H1 (cell line): ENCODE results near the gene ZNF768. TPM values are rescaled to one million over a fixed set of nuclear protein-coding genes. Genes with fewer than 3 reads are reported as not detected.

Experiments
- CEBPB ChIP-seq: IDR thresholded peaks from 2 replicates; pipeline ENCODE4 v1.6.1; 2012; ENCODE audit warnings: low read depth, low read length
- CTBP2 ChIP-seq: IDR thresholded peaks from 2 replicates; pipeline ENCODE4 v1.7.0; 2011; ENCODE audit warnings: borderline replicate concordance, mild to moderate bottlenecking, moderate library complexity, mixed read lengths, low read length; ENCODE audit not compliant: insufficient read depth, insufficient read length
- EP300 ChIP-seq, 2 experiments: IDR thresholded peaks; 1 replicate in 1 of 2; 2 replicates in 1 of 2; pipeline ENCODE4 v1.6.1; 2011 to 2012; ENCODE audit warnings: low read depth in 2 of 2, low read length in 2 of 2, mild to moderate bottlenecking in 2 of 2, borderline replicate concordance in 1 of 2, inconsistent platforms in 1 of 2, moderate library complexity in 1 of 2
- KDM5A ChIP-seq: fragments of 200-600 bp; IDR thresholded peaks from 2 replicates; pipeline ENCODE4 v1.7.1; 2012; ENCODE audit warnings: mild to moderate bottlenecking, low read length, inconsistent platforms, mixed read lengths
- POLR2AphosphoS5 ChIP-seq: IDR thresholded peaks from 2 replicates; pipeline ENCODE4 v1.6.1; 2011; ENCODE audit warnings: low read depth, low read length
- RBBP5 ChIP-seq: IDR thresholded peaks from 2 replicates; pipeline ENCODE4 v1.7.1; 2012; ENCODE audit warnings: low read depth, mild to moderate bottlenecking, inconsistent platforms, low read length, moderate library complexity, borderline replicate concordance
- TAF7 ChIP-seq: optimal IDR thresholded peaks from 2 replicates; pipeline ENCODE3; 2011; ENCODE audit warnings: low read depth, mild to moderate bottlenecking, inconsistent platforms, low read length, moderate library complexity, borderline replicate concordance
- ZNF274 ChIP-seq: IDR thresholded peaks from 2 replicates; pipeline ENCODE4 v1.7.0; 2012; ENCODE audit warnings: low read length, borderline replicate concordance; ENCODE audit errors: extremely low read depth
- polyA plus RNA-seq, 7 experiments: library from polyadenylated mRNA; depleted of rRNA in 3 of 7; stranded (reverse) in 5 of 7; unstranded in 2 of 7; fragments of >200 nt in 5 of 7; fragments of 200-250 nt in 2 of 7; gene quantifications; 1 replicate in 5 of 7; 2 replicates in 1 of 7; 4 replicates in 1 of 7; pipeline versions ENCODE4 v1.2.1 to v1.2.3, GENCODE V29; 2011 to 2013; ENCODE audit warnings: missing spikeins in 2 of 7, mixed read lengths in 2 of 7
- total RNA-seq: library from RNA; stranded (reverse); fragmentation: NEBNext Ultra II Directional; extraction: Animal tissue kit (Norgen Biotek cat#: 25700); gene quantifications from 2 replicates; pipeline ENCODE4 v1.2.1, GENCODE V29; 2021
- TF ChIP-seq, protein P1 (sequence below): IDR thresholded peaks from 2 replicates; pipeline ENCODE4 v1.6.1; 2012; ENCODE audit warnings: low read length, inconsistent platforms

The ZNF768 gene
- total and polyA plus RNA-seq, 2 of the 8 experiments (the other 6 are each of a cell fraction or from before 2014, with no cell fraction given), result 36.1 to 47.7 TPM

DNA sequence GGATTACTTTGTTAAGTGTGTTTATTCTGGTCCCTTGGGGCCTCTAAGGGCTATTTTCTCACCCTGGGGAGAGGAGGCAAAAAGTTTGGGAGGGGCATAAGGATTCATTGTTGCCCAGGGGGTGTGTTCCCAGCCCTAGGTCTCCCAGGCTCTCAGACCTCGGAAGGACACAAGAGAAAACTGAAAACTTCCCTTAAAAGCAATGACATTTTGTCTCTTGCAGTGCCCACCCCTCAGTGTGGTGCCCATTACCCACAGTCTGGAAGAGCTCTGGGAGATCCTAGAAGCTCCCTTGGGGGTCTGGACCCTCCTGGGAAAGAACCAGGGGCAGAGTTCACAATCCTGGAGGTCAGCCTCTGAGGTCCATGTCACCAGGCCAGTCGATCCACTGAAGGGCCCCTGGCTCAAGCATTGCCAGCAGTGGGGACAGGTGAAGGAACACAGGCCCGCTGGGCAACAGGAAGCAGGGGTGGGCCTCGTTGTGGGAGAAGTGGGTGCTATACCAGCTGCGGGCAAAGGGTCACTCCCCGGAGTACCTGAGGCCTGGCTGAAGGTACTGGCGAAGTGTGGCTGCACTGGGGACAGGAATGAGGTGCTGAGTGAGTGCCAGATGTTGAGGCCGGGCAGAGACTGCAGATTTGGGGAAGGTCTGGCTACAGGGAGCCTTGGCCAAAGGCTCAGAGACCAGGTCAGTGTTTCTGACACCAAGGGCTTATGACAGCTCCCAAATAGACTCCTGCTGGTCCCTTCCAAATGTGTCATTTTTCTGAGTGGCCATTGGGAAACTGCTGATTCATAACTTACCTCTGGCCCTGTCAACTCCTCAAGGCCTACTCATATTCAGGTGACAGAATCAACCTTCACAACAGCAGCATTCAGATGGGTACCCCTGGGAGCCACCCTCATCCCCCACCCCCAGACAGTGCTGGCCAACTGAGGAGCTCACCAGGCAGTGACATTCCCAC, 12.9 kb upstream of the ZNF768 start (continued):
- TF ChIP-seq, protein P1, sequence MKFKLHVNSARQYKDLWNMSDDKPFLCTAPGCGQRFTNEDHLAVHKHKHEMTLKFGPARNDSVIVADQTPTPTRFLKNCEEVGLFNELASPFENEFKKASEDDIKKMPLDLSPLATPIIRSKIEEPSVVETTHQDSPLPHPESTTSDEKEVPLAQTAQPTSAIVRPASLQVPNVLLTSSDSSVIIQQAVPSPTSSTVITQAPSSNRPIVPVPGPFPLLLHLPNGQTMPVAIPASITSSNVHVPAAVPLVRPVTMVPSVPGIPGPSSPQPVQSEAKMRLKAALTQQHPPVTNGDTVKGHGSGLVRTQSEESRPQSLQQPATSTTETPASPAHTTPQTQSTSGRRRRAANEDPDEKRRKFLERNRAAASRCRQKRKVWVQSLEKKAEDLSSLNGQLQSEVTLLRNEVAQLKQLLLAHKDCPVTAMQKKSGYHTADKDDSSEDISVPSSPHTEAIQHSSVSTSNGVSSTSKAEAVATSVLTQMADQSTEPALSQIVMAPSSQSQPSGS, result no peak
- no peak for TF ChIP-seq RBBP5
- TF ChIP-seq CEBPB, result no peak
- TF ChIP-seq TAF7, result no peak
- no peak for TF ChIP-seq KDM5A
- TF ChIP-seq EP300 (IDR thresholded peaks at IDR 0.05; ENCODE audit: borderline replicate concordance in 1 of 2, low read depth in 2 of 2, low read length in 2 of 2), result no peak
- no peak for TF ChIP-seq CTBP2
- TF ChIP-seq POLR2AphosphoS5, result no peak
- no peak for TF ChIP-seq ZNF274
- TF ChIP-seq, all 59 proteins: peak for 0
